Gastroesophageal sphincter (tissue), 3 donors: ENCODE measurements around the gene MEIKIN.

Experiments used
- EP300 ChIP-seq: sonication (generic); formaldehyde crosslinking; IDR thresholded peaks from one replicate; pipeline ENCODE4 v1.6.1; 2017; ENCODE audit warnings: antibody characterized with exemption, mild to moderate bottlenecking
- POLR2A ChIP-seq, 2 donors: fragments of 450-650 bp; IDR thresholded peaks; one replicate each; pipeline ENCODE4 v1.6.1; 2017; ENCODE audit warnings: antibody characterized with exemption in 2 of 2, mild to moderate bottlenecking in 2 of 2, moderate library complexity in 1 of 2
- TF ChIP-seq, protein P1 (sequence below), 4 experiments: fragments of 200-600 bp in 2 of 4; fragments of 450-650 bp in 2 of 4; sonication (generic) in 1 of 4; IDR thresholded peaks; one replicate each; pipeline ENCODE4 v1.5.1; 2017 to 2019; ENCODE audit warnings: antibody characterized with exemption in 4 of 4, mild to moderate bottlenecking in 2 of 4, moderate library complexity in 2 of 4

DNA sequence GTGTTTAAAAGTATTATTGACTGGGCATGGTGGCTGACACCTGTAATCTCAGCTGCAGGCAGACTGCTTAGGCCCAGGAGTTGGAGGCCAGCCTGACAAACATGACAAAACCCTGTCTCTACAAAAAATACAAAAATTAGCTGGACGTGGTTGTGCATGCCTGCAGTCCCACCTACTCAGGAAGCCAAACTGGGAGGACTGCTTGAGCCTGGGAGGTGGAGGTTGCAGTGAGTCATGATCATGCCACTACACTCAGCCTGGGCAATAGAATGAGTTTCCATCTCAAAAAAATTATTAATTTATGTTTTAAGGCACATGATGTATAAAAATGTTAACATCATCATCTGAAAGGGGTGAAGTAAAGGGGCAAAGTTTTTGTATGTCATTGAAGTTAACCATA lies 98.9 kb downstream of the MEIKIN start:
- TF ChIP-seq, protein P1, sequence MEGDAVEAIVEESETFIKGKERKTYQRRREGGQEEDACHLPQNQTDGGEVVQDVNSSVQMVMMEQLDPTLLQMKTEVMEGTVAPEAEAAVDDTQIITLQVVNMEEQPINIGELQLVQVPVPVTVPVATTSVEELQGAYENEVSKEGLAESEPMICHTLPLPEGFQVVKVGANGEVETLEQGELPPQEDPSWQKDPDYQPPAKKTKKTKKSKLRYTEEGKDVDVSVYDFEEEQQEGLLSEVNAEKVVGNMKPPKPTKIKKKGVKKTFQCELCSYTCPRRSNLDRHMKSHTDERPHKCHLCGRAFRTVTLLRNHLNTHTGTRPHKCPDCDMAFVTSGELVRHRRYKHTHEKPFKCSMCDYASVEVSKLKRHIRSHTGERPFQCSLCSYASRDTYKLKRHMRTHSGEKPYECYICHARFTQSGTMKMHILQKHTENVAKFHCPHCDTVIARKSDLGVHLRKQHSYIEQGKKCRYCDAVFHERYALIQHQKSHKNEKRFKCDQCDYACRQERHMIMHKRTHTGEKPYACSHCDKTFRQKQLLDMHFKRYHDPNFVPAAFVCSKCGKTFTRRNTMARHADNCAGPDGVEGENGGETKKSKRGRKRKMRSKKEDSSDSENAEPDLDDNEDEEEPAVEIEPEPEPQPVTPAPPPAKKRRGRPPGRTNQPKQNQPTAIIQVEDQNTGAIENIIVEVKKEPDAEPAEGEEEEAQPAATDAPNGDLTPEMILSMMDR (IDR thresholded peaks at IDR 0.05) = no peak
- no peak for TF ChIP-seq EP300
- no peak for TF ChIP-seq POLR2A (IDR thresholded peaks at IDR 0.05)
